GM12878 (cell line): Measurements from ENCODE around the gene IVD. TPM values are rescaled to one million over a fixed set of nuclear protein-coding genes. Genes with fewer than 3 reads are reported as not detected.

Experiments
- ATAC-seq: fragments of 200-7000 bp; cut with Tn5 transposase; 3 replicates; pipeline ENCODE4 v1.9.1; 2020; ENCODE audit warnings: mild to moderate bottlenecking, moderate library complexity
- BruUV-seq: library from RNA; stranded (reverse); fragments of 400-500 nt; replicated peaks from 2 replicates; lab custom pipeline; 2021; lab: Mats Ljungman, UMichigan
- CTCF ChIA-PET: fragments of 300-600 bp; sonication (Branson Sonifier 250); formaldehyde crosslinking; extraction: SDS; loops from one replicate; lab custom pipeline; 2021; ENCODE audit warnings: inconsistent platforms; lab: Yijun Ruan, JAX
- POLR2A ChIA-PET: fragments of 350-600 bp; formaldehyde crosslinking; extraction: SDS; loops from one replicate; lab custom pipeline; 2021; ENCODE audit warnings: inconsistent platforms; lab: Charles Lee
- RAD21 ChIA-PET: fragments of 300-600 bp; sonication (Branson Sonifier 250); formaldehyde crosslinking; loops from one replicate; lab custom pipeline; 2023; ENCODE audit warnings: antibody characterized with exemption; ENCODE audit not compliant: unreplicated experiment; lab: Charles Lee
- SMC1A ChIA-PET: fragments of 300-600 bp; sonication (Branson Sonifier 250); formaldehyde crosslinking; loops from one replicate; lab custom pipeline; 2023; ENCODE audit not compliant: unreplicated experiment, uncharacterized antibody; lab: Charles Lee
- DNase-seq: peaks from one replicate; pipeline ENCODE4 v3.0.0-alpha.2; 2011; ENCODE audit warnings: low read depth, low spot score
- FAIRE-seq: peaks from 3 replicates; lab custom pipeline; 2011; peaks lifted over from hg19 to GRCh38; lab: Jason Lieb, UNC
- H2AFZ ChIP-seq: 2 replicates; pipeline ENCODE4 v1.6.0; 2011; ENCODE audit warnings: low read depth, low read length, control low read depth; ENCODE audit not compliant: control insufficient read depth
- H3K27ac ChIP-seq: 2 replicates; pipeline ENCODE4 v1.5.1; 2011; ENCODE audit warnings: control low read depth; ENCODE audit not compliant: control insufficient read depth, insufficient read depth
- H3K27me3 ChIP-seq, 2 experiments: replicated peaks in 1 of 2; 2 replicates each; pipeline versions ENCODE4 v1.6.0 to v1.6.1; 2011; ENCODE audit warnings: low read length in 1 of 2; ENCODE audit not compliant: control insufficient read depth in 2 of 2, insufficient read depth in 2 of 2
- H3K36me3 ChIP-seq, 2 experiments: 2 replicates each; pipeline ENCODE4 v1.5.1; 2011; ENCODE audit warnings: low read length in 1 of 2; ENCODE audit not compliant: control insufficient read depth in 2 of 2, insufficient read depth in 2 of 2
- H3K4me1 ChIP-seq: 2 replicates; pipeline ENCODE4 v1.6.1; 2011; ENCODE audit warnings: mild to moderate bottlenecking, low read length, moderate library complexity, mixed read lengths; ENCODE audit not compliant: control insufficient read depth, insufficient read depth
- H3K4me2 ChIP-seq: 2 replicates; pipeline ENCODE4 v1.6.0; 2011; ENCODE audit warnings: control low read depth; ENCODE audit not compliant: control insufficient read depth, insufficient read depth
- H3K4me3 ChIP-seq: fragments of 200-600 bp; sonication (generic); 2 replicates; pipeline ENCODE4 v1.5.1; 2016
- H3K79me2 ChIP-seq: 2 replicates; pipeline ENCODE4 v1.6.0; 2011; ENCODE audit warnings: low read length; ENCODE audit not compliant: control insufficient read depth, insufficient read depth
- H3K9ac ChIP-seq: 2 replicates; pipeline ENCODE4 v1.8.0; 2011; ENCODE audit warnings: low read length, control low read depth, mixed read lengths; ENCODE audit not compliant: control insufficient read depth, insufficient read depth
- H3K9me3 ChIP-seq: replicated peaks from 3 replicates; pipeline ENCODE4 v1.5.1; 2011; ENCODE audit warnings: mild to moderate bottlenecking, low read length; ENCODE audit not compliant: control insufficient read depth, insufficient read depth
- H4K20me1 ChIP-seq: 2 replicates; pipeline ENCODE4 v1.6.0; 2011; ENCODE audit not compliant: control insufficient read depth, insufficient read depth
- CHD1 ChIP-seq: IDR thresholded peaks from 2 replicates; pipeline ENCODE4 v1.6.1; 2012; ENCODE audit warnings: low read depth, low read length, improper control_type of control experiment
- TCF12 ChIP-seq: IDR thresholded peaks from 2 replicates; pipeline ENCODE4 v1.6.1; 2011; ENCODE audit warnings: low read depth, mild to moderate bottlenecking, low read length
- YY1 ChIP-seq: IDR thresholded peaks from 2 replicates; pipeline ENCODE4 v1.6.1; 2011; ENCODE audit warnings: low read depth, mild to moderate bottlenecking, low read length
- ZBTB11 ChIP-seq: fragments of 450-650 bp; formaldehyde crosslinking; IDR thresholded peaks from 2 replicates; pipeline ENCODE4 v1.5.0; 2022; ENCODE audit warnings: mild to moderate bottlenecking, missing genetic modification characterization
- ZBTB40 ChIP-seq: fragments of 450-650 bp; IDR thresholded peaks from 2 replicates; pipeline ENCODE4 v1.6.1; 2016; ENCODE audit warnings: mild to moderate bottlenecking, moderate library complexity, borderline replicate concordance
- WGBS: methylation state at CpG from one replicate; pipeline ENCODE4 v1.1.6; 2016; ENCODE audit warnings: low lambda C conversion rate; ENCODE audit not compliant: insufficient replicate concordance, insufficient coverage; ENCODE audit errors: missing lambda C conversion rate; 5-methylcytosine and 5-hydroxymethylcytosine counted together
- in situ Hi-C: fragments of 300-500 bp; cut with MboI; formaldehyde crosslinking; loops from 9 replicates; pipeline ENCODE4 v1.14.3; 2018; ENCODE audit warnings: mixed read lengths
- intact Hi-C: fragments of 100-400 bp; cut with micrococcal nuclease; formaldehyde crosslinking; loops from one replicate; pipeline ENCODE4 v1.14.2; 2022; ENCODE audit not compliant: unreplicated experiment
- polyA plus RNA-seq, 11 experiments: library from polyadenylated mRNA; depleted of rRNA in 4 of 11; unstranded in 6 of 11; stranded (reverse) in 5 of 11; fragments of >200 nt; fragmentation: Nextera tagmentation in 4 of 11; fragmentation: Illumina TruSeq in 1 of 11; extraction: Ambion mirVana in 4 of 11; extraction: Trizol in 1 of 11; gene quantifications; 1 replicate in 1 of 11; 2 replicates in 10 of 11; pipeline versions ENCODE4 v1.2.1 to v1.2.3, GENCODE V29; 2011 to 2016; ENCODE audit warnings: inconsistent platforms in 2 of 11, missing spikeins in 2 of 11, low read depth in 1 of 11
- total RNA-seq, 4 experiments: library from RNA; depleted of rRNA in 3 of 4; stranded (reverse); fragments of >200 nt in 3 of 4; fragmentation: Illumina TruSeq in 1 of 4; extraction: Trizol in 1 of 4; gene quantifications; 2 replicates each; pipeline versions ENCODE4 v1.2.1 to v1.2.3, GENCODE V29; 2013 to 2021

Gene IVD
- total and polyA plus RNA-seq, 10 of the 15 experiments (the other 5 are each of a cell fraction or from before 2014, with no cell fraction given), result 5.3 to 59.8 (median 45.7) TPM

GRCh38 chr15:40454904-40455391 is 49.4 kb downstream of the IVD start (continued):
- TF ChIP-seq ZBTB40, result no peak
- TF ChIP-seq, all 136 proteins: peak for 0

- peaks cover 36% of the 10 kb centered on the region for H3K79me2 ChIP-seq
- RAD21 ChIA-PET, result interaction anchor here (0.6 to 0.7 kb wide), 2 partner anchors 11 to 14 kb away, joined by 3 read pairs; no protein-coding TSS in a partner anchor
- TF ChIP-seq ZBTB11 (no peak), CHD1 (no peak), YY1 (no peak), TCF12 (no peak)
- CTCF ChIA-PET, result interaction anchor here (0.7 to 1.6 kb wide), 2 partner anchors 14 to 16 kb away, joined by 3 to 4 read pairs; no protein-coding TSS in a partner anchor
- no peak overlapping the region for H3K4me3 ChIP-seq
- intact Hi-C loops (no loop called here), in situ Hi-C loops (no loop called here)
- BruUV-seq, result no TSS peak
- SMC1A ChIA-PET, result no interaction called here
- FAIRE-seq (no peak), ATAC-seq (no peak), DNase-seq (no peak)
- WGBS, result 90% methylated on average over 7 of the region's 7 CpGs
- H3K9me3 ChIP-seq, result no peaks in the 10 kb centered on the region
- no peak overlapping the region for H3K9ac ChIP-seq
- H2AFZ ChIP-seq, result no peak overlapping the region
- POLR2A ChIA-PET, result interaction anchor here (0.8 to 1.0 kb wide), 2 partner anchors 10 to 13 kb away, joined by 3 read pairs; no protein-coding TSS in a partner anchor
- peaks cover 38% of the 10 kb centered on the region for H3K4me1 ChIP-seq
- no peak overlapping the region for H3K27ac ChIP-seq
- no peak overlapping the region for H3K4me2 ChIP-seq
- no peaks in the 10 kb centered on the region for H4K20me1 ChIP-seq
- H3K27me3 ChIP-seq, result no peaks in the 10 kb centered on the region
- H3K36me3 ChIP-seq, result peaks cover 6 to 17% of the 10 kb centered on the region in 2 experiments; a peak in 3 of 4 replicates
Measured at GRCh38 chr15:40456299-40456712, 50.7 kb downstream of the IVD start.
